Activated naive CD8-positive, alpha-beta T cell treated with anti-CD3 and anti-CD28 coated beads, Interleukin-2, amount 10 ng/mL, durations not matched to agents 7 days and 5 days (primary cell): Measurements from ENCODE around the gene ZNF416. TPM values are rescaled to one million over a fixed set of nuclear protein-coding genes. Genes with fewer than 3 reads are reported as not detected.

Experiments
- ATAC-seq: fragments of 150-1000 bp; cut with Tn5 transposase; one replicate; pipeline ENCODE4 v1.10.0; 2021; ENCODE audit warnings: low read depth, moderate library complexity
- POLR2A ChIA-PET: fragments of 350-600 bp; sonication (Branson Sonifier 250); formaldehyde crosslinking; loops from one replicate; lab custom pipeline; 2021; ENCODE audit warnings: antibody characterized with exemption; lab: Charles Lee
- DNase-seq: peaks from one replicate; pipeline ENCODE4 v3.0.0; 2021
- H3K27ac Mint-ChIP-seq: one replicate; pipeline ENCODE4 v1.8.0; 2022; ENCODE audit warnings: mild to moderate bottlenecking, mixed read lengths
- H3K27me3 Mint-ChIP-seq: one replicate; pipeline ENCODE4 v1.8.0; 2022; ENCODE audit warnings: mild to moderate bottlenecking, moderate library complexity, mixed read lengths
- H3K36me3 Mint-ChIP-seq: one replicate; pipeline ENCODE4 v1.8.0; 2021; ENCODE audit warnings: mild to moderate bottlenecking, mixed read lengths
- H3K4me1 Mint-ChIP-seq: one replicate; pipeline ENCODE4 v1.8.0; 2021; ENCODE audit warnings: mixed read lengths
- H3K4me3 Mint-ChIP-seq: one replicate; pipeline ENCODE4 v1.8.0; 2022; ENCODE audit warnings: mild to moderate bottlenecking, moderate library complexity, mixed read lengths
- H3K9me3 Mint-ChIP-seq: one replicate; pipeline ENCODE4 v1.8.0; 2021; ENCODE audit warnings: mixed read lengths
- total RNA-seq, 2 experiments: library from RNA; stranded (reverse); gene quantifications; one replicate each; pipeline ENCODE4 v1.2.3, GENCODE V29; 2021

ZNF416 gene
- total RNA-seq, 2 experiments from 2014 or later, result 10.0 to 10.5 TPM

- Mint-ChIP-seq H3K36me3 (peaks cover 37% of the 10 kb centered on the region), H3K9me3 (peaks cover 32% of the 10 kb centered on the region), H3K27ac (peak overlapping the region; percentile 90), H3K27me3 (no peaks in the 10 kb centered on the region), H3K4me3 (peak overlapping the region; percentile 90), H3K4me1 (peaks cover 16% of the 10 kb centered on the region)
- ATAC-seq, result no peak
- DNase-seq, result no peak
- POLR2A ChIA-PET, result interaction anchor here (1.3 to 1.7 kb wide), 2 partner anchors 31 to 236 kb away, joined by 3 to 4 read pairs; partner anchors contain the start of gene ZNF134
Observed at GRCh38 chr19:57583104-57583520, 4.4 kb upstream of the ZNF416 start.

DNA sequence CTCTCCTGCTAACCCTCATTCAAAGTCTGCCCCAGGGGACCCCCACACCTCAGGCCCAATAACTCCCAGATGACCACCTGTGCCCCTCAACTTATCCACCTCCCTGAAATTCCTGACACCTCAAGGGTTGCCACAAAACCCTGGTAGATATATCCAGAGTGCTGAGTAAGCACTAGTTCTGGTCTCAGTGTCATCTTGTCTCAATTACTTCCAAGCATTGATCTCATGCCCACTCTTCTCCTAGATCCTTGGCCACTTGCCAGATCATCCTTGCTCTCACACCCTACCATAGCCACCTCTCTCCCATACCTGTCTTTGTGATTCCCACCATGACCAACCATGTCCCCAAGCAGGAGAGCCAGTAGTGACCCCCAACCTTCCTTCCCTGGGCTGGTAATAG, 2.0 kb downstream of the ZNF416 start:
- POLR2A ChIA-PET, result no interaction called here
- Mint-ChIP-seq H3K27ac (no peak overlapping the region), H3K27me3 (no peaks in the 10 kb centered on the region), H3K9me3 (peaks cover 44% of the 10 kb centered on the region), H3K4me3 (peak overlapping the region; percentile 11), H3K36me3 (peaks cover 59% of the 10 kb centered on the region), H3K4me1 (peaks cover 18% of the 10 kb centered on the region)
- DNase-seq (no peak), ATAC-seq (no peak)

DNA sequence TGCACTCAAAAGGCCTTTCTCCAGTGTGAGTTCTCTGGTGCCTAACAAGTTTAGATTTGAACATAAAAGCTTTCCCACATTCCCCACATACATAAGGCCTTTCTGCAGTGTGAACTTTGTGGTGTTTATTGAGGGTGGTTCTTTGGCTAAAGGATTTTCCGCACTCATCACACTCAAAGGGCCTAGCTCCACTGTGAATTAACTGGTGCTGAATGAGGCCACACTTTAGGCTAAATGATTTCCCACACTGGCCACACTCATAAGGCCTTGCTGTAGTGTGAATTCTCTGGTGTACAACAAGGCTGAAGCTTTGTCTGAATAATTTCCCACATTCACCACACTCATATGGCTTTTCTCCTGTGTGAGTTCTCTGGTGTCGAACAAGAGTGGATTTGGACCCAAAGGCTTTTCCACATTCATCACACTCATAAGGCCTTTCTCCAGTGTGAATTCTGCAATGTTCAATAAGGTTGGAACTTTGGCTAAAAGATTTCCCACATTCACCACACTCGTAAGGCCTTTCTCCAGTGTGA, 6.2 kb downstream of the ZNF416 start:
- Mint-ChIP-seq H3K27ac (no peak overlapping the region), H3K4me1 (peaks cover 9% of the 10 kb centered on the region), H3K9me3 (peaks cover 53% of the 10 kb centered on the region), H3K36me3 (peaks cover 64% of the 10 kb centered on the region), H3K4me3 (no peak overlapping the region), H3K27me3 (no peaks in the 10 kb centered on the region)
- DNase-seq, result no peak
- ATAC-seq, result no peak
- POLR2A ChIA-PET, result no interaction called here

GRCh38 chr19:57570707-57571106, 8.0 kb downstream of the ZNF416 start:
- H3K4me1 Mint-ChIP-seq, result no peaks in the 10 kb centered on the region
- POLR2A ChIA-PET, result no interaction called here
- H3K9me3 Mint-ChIP-seq, result peaks cover 48% of the 10 kb centered on the region
- DNase-seq (no peak), ATAC-seq (no peak)
- no peak overlapping the region for H3K4me3 Mint-ChIP-seq
- H3K27ac Mint-ChIP-seq, result no peak overlapping the region
- peaks cover 50% of the 10 kb centered on the region for H3K36me3 Mint-ChIP-seq
- H3K27me3 Mint-ChIP-seq, result no peaks in the 10 kb centered on the region

GRCh38 chr19:57566396-57567265, 12.1 kb downstream of the ZNF416 start:
- Mint-ChIP-seq H3K4me3 (no peak overlapping the region), H3K9me3 (peaks cover 41% of the 10 kb centered on the region), H3K4me1 (no peaks in the 10 kb centered on the region), H3K36me3 (peaks cover 10% of the 10 kb centered on the region), H3K27me3 (no peaks in the 10 kb centered on the region), H3K27ac (no peak overlapping the region)
- DNase-seq (no peak), ATAC-seq (no peak)
- POLR2A ChIA-PET, result no interaction called here

DNA sequence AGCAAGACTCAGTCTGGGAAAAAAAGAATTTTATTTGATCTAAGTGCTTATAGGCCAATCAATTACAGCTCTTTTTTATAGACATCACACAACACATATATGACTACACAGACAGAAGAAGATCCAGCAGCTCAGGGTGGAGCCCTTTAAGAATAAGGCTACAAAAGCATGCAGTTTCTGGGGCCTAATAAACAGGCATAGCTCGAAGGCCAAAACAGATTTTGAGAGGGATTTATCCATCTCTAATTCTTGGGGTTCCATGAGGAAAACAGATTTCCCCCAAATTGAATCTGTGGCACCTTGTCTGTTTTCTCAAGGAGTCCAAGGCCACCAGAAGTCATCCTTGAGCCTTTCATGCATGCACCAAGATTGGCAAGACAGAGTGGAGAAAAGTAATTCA, 15.2 kb downstream of the ZNF416 start:
- POLR2A ChIA-PET, result no interaction called here
- H3K9me3 Mint-ChIP-seq, result peaks cover 42% of the 10 kb centered on the region

GRCh38 chr19:57560049-57560491, 18.6 kb downstream of the ZNF416 start:
- Mint-ChIP-seq H3K27ac (peak overlapping the region; percentile 94), H3K27me3 (no peaks in the 10 kb centered on the region), H3K36me3 (peaks cover 38% of the 10 kb centered on the region), H3K9me3 (peaks cover 27% of the 10 kb centered on the region), H3K4me1 (peaks cover 25% of the 10 kb centered on the region), H3K4me3 (peak overlapping the region; percentile 95)
- ATAC-seq (no peak), DNase-seq (peak; percentile 36)
- POLR2A ChIA-PET, result no interaction called here

More for the DNA sequence above, 15.2 kb downstream of the ZNF416 start:
- Mint-ChIP-seq H3K27ac (no peak overlapping the region), H3K27me3 (no peaks in the 10 kb centered on the region), H3K36me3 (peaks cover 11% of the 10 kb centered on the region), H3K4me1 (peaks cover 15% of the 10 kb centered on the region), H3K4me3 (no peak overlapping the region)
- DNase-seq (no peak), ATAC-seq (no peak)

DNA sequence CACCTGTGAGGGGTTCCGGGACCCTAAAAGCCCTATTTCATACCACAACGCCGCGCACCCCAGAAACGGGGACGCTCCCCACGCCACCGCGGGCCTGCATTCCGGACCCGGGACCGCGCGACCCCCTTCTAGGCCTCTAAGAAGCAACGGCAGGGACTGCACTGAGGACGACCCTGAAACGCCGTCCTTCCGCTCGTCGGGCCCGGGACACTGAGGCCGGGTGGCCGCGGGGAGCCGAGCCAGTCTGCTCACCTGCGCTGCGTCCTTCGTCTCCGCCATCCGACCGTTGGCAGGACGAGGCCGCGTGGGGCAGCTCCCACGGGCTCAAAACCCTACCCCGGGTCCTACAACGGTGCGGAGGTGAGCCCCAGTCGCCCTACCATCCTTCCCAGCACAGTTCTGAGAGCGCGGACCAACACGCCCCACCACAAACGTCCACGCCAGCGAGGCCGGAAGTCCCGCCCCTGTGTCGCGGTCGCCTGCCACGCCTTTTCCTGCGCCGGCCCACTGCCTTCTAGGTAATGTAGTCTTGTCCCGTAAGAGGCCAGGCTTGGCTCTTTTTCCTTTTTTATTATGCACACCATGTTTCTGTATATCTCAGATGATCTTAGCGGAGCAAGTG, 19.2 kb downstream of the ZNF416 start, which contains the start of gene ZNF550:
TSS of gene ZNF550 (minus strand) at position 460 of the 622 bp plus-strand sequence. CDS start at position 279, 181 bp downstream.
- POLR2A ChIA-PET, result interaction anchor here (1.2 kb wide), 1 partner anchor 25 kb away, joined by 3 read pairs; the partner anchor contains the start of gene ZIK1
- Mint-ChIP-seq H3K27me3 (no peaks in the 10 kb centered on the region), H3K4me1 (peaks cover 25% of the 10 kb centered on the region), H3K36me3 (peaks cover 44% of the 10 kb centered on the region), H3K9me3 (peaks cover 30% of the 10 kb centered on the region), H3K4me3 (peak within 1 kb of the TSS; percentile 95), H3K27ac (peak within 1 kb of the TSS; percentile 94)
- DNase-seq (peak; percentile 87), ATAC-seq (peak; percentile 88)

DNA sequence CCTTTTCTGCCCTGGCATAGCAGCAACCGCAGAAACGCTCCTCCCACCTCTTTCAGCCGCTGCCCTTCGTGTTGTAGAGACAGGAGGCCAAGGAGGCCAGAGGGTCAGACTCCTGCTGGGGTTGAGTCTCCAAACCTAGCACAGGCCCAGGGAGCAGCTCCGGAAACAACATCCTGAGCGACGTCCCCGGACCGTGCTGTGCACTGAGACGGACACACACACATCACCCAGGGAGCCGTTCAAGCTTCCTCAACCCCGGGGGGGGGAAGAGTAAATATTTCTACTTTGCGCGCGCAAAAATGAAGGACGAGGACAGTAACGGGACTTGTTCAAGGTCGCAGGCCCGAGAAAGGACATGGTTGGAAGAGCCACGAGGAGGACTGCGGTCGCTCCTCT, 19.7 kb downstream of the ZNF416 start:
- peaks cover 49% of the 10 kb centered on the region for H3K36me3 Mint-ChIP-seq
- DNase-seq (peak; percentile 44), ATAC-seq (peak; percentile 55)
- POLR2A ChIA-PET, result interaction anchor here (0.6 to 1.2 kb wide), 2 partner anchors 25 to 188 kb away, joined by 3 read pairs; partner anchors contain the start of genes ZIK1 and ZNF776
- H3K27me3 Mint-ChIP-seq, result no peaks in the 10 kb centered on the region
- peak overlapping the region; percentile 95 for H3K4me3 Mint-ChIP-seq
- H3K27ac Mint-ChIP-seq, result peak overlapping the region; percentile 94
- H3K9me3 Mint-ChIP-seq, result peaks cover 32% of the 10 kb centered on the region
- H3K4me1 Mint-ChIP-seq, result peaks cover 25% of the 10 kb centered on the region

- Mint-ChIP-seq H3K9me3 (peaks cover 32% of the 10 kb centered on the region), H3K36me3 (peaks cover 54% of the 10 kb centered on the region), H3K4me1 (peaks cover 25% of the 10 kb centered on the region), H3K27me3 (no peaks in the 10 kb centered on the region), H3K4me3 (peak overlapping the region; percentile 95), H3K27ac (peak overlapping the region; percentile 94)
- POLR2A ChIA-PET, result interaction anchor here (0.6 to 1.2 kb wide), 2 partner anchors 26 to 188 kb away, joined by 3 read pairs; partner anchors contain the start of genes ZIK1 and ZNF776
- no peak for DNase-seq
- no peak for ATAC-seq
Observed at GRCh38 chr19:57558525-57558924, 20.2 kb downstream of the ZNF416 start.

DNA sequence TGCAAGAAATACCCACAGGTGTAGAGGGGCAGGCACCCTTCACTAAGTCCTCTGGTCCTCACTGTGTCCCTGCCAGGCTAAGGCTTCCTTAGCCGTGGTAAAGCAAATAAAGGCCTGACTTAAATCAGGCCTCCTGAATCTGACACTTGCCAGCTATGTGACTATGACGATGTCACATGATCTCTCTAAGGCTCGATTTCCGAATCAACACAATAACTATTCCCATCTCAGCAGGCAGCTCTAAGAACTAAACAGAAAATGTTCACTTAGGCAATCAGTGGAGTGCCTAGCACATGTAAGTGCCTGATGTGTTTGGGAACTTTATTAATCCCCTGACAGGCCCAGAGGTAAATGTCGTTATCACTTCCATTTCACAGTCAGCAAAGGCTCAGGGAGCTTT, 21.1 kb downstream of the ZNF416 start:
- no peak for ATAC-seq
- H3K36me3 Mint-ChIP-seq, result peaks cover 63% of the 10 kb centered on the region
- no peak for DNase-seq
- POLR2A ChIA-PET, result no interaction called here
- peak overlapping the region; percentile 95 for H3K4me3 Mint-ChIP-seq
- H3K27ac Mint-ChIP-seq, result no peak overlapping the region
- peaks cover 39% of the 10 kb centered on the region for H3K9me3 Mint-ChIP-seq
- H3K4me1 Mint-ChIP-seq, result peaks cover 25% of the 10 kb centered on the region
- H3K27me3 Mint-ChIP-seq, result no peaks in the 10 kb centered on the region

- Mint-ChIP-seq H3K4me1 (peaks cover 2% of the 10 kb centered on the region), H3K9me3 (peaks cover 48% of the 10 kb centered on the region)
- no peak for DNase-seq
Observed at GRCh38 chr19:57552432-57552831, 26.3 kb downstream of the ZNF416 start.

GRCh38 chr19:57546513-57546912, 32.2 kb downstream of the ZNF416 start:
- Mint-ChIP-seq H3K27me3 (no peaks in the 10 kb centered on the region), H3K36me3 (peaks cover 96% of the 10 kb centered on the region), H3K9me3 (peaks cover 49% of the 10 kb centered on the region), H3K4me3 (no peak overlapping the region), H3K4me1 (no peaks in the 10 kb centered on the region), H3K27ac (no peak overlapping the region)
- ATAC-seq, result no peak
- POLR2A ChIA-PET, result no interaction called here
- DNase-seq, result no peak

More at GRCh38 chr19:57552432-57552831, 26.3 kb downstream of the ZNF416 start:
- no peak overlapping the region for H3K4me3 Mint-ChIP-seq
- no peaks in the 10 kb centered on the region for H3K27me3 Mint-ChIP-seq
- POLR2A ChIA-PET, result no interaction called here
- H3K36me3 Mint-ChIP-seq, result peaks cover 99% of the 10 kb centered on the region
- ATAC-seq, result no peak
- no peak overlapping the region for H3K27ac Mint-ChIP-seq
